ENCODE measurements around the gene DHRSX. TPM values are rescaled to one million over a fixed set of nuclear protein-coding genes. Genes with fewer than 3 reads are reported as not detected.
"Not testable (repeated sequence)": the region's sequence is repeated elsewhere in the genome, so short reads cannot be mapped to it uniquely, and the experiment has no call there.

The DHRSX gene
- total RNA-seq, 4 donors from 2014 or later: 4.4 to 23.8 (median 11.3) TPM

DNA sequence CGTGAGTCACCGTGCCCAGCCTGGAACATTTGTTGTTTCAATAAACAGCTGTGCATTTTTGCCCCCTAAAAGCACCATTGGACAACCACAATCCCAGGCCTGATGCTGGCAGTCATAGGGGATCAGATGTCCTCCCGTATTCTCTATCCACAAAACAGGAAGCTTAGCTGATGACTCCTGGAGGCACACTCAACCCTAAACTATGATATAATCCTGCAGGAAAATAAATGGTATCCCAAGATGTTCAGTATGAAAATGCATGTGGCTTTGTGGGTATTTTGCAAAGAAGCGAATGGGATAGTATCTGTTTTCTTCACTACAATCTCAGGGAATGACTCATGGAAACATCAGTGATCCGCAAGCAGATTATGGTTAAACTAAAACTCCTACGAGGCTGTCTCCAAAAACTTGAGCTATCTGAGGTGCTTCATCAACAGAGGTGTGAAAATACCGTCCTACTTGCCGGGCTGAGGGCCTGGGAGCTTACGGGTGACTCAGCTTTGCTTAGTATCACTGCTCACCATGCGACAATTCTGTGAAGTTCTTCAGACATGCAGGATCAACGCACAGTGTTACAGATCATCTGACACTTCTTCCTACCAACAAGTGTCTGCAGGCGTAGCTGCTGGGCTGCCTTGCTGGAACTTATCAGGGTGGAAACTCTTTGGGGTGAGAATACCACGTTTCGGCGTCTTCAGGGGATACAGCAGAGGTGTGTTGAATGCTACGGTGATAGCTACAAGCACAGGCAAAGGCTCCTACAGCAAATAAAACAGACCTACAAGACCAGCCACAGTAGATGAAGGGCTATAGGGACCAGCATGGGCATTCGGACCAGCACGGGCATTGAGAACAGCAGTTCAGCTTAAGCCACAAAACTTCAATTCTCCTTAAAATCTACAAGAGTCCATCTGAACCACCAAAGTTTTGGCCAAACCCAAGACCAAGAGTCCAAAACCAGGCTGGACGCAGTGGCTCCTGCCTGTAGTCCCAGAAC is 148.5 kb downstream of the DHRSX start:
- H3K4me3 ChIP-seq: no peak overlapping the region
- H3K36me3 ChIP-seq: no peaks in the 10 kb centered on the region
- TF ChIP-seq, protein P1, sequence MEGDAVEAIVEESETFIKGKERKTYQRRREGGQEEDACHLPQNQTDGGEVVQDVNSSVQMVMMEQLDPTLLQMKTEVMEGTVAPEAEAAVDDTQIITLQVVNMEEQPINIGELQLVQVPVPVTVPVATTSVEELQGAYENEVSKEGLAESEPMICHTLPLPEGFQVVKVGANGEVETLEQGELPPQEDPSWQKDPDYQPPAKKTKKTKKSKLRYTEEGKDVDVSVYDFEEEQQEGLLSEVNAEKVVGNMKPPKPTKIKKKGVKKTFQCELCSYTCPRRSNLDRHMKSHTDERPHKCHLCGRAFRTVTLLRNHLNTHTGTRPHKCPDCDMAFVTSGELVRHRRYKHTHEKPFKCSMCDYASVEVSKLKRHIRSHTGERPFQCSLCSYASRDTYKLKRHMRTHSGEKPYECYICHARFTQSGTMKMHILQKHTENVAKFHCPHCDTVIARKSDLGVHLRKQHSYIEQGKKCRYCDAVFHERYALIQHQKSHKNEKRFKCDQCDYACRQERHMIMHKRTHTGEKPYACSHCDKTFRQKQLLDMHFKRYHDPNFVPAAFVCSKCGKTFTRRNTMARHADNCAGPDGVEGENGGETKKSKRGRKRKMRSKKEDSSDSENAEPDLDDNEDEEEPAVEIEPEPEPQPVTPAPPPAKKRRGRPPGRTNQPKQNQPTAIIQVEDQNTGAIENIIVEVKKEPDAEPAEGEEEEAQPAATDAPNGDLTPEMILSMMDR (IDR thresholded peaks at IDR 0.05): no peak
- TF ChIP-seq POLR2A (IDR thresholded peaks at IDR 0.05): no peak
- intact Hi-C loops (cut with DNase I; ENCODE audit: low total_unique reads): no loop called here
- H3K9me3 ChIP-seq: no peaks in the 10 kb centered on the region
- H3K4me1 ChIP-seq: no peaks in the 10 kb centered on the region
- H3K27me3 ChIP-seq: no peaks in the 10 kb centered on the region
- no peak for DNase-seq
- no peak overlapping the region for H3K27ac ChIP-seq

DNA sequence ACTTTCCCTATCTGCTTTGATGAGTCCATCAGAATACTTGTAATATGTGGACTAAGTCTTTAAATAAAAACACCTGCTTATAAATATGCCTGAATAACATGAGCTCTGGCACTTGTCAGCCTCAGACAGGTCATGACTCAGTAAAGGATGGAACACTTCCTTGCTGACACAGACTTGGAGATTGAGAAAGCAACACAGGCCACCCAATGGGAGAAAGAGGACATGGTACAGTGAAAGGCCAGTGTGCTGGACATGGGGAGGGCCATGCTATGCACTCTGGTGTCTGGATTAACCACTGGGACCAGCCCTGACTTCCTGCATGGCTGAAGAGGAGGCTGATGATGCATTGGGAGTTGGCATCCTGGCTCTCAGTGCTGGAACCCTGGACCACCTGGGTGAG is 149.5 kb downstream of the DHRSX start:
- intact Hi-C loops (cut with DNase I; ENCODE audit: low total_unique reads): no loop called here
- Histone ChIP-seq H3K27me3 (no peaks in the 10 kb centered on the region), H3K27ac (no peak overlapping the region), H3K9me3 (no peaks in the 10 kb centered on the region), H3K36me3 (no peaks in the 10 kb centered on the region), H3K4me3 (no peak overlapping the region), H3K4me1 (no peaks in the 10 kb centered on the region)
- no peak for TF ChIP-seq POLR2A (IDR thresholded peaks at IDR 0.05)
- TF ChIP-seq, protein P1 (IDR thresholded peaks at IDR 0.05): no peak
- peak in 1 of 2 donors; percentile 26 for DNase-seq

DNA sequence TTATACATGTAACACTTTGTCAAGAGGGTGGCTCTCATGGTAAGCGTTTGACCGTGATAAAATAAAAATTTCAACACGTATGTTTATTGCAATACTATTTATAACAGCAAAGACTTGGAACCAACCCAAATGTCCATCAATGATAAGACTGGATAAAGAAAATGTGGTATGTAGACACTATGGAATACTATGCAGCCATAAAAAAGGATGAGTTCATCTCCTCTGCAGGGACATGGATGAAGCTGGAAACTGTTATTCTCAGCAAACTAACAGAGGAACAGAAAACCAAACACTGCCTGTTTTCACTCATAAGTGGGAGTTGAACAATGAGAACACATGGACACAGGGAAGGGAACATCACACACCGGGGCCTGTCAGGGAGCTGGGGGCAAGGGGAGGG is 150.1 kb downstream of the DHRSX start:
- DNase-seq; H3K4me1 ChIP-seq; H3K4me3 ChIP-seq; H3K27ac ChIP-seq; H3K9me3 ChIP-seq; H3K27me3 ChIP-seq; H3K36me3 ChIP-seq; intact Hi-C loops (cut with DNase I; ENCODE audit: low total_unique reads): not testable (repeated sequence)

DNA sequence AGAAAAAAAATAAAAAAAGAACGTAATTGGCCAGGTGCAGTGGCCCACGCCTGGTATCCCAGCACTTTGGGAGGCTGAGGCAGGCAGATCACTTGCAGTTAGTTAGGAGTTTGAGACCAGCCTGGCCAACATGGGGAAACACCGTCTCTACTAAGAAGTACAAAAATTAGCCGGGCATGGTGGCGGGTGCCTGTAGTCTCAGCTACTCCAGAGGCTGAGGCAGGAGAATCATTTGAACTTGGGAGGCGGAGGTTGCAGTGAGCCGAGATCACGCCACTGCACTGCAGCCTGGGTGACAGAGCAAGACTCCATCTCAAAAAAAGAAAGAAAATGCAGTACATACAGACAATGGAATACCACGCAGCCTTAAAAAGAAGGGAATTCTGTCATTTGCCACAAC is 150.7 kb downstream of the DHRSX start:
- DNase-seq; H3K36me3 ChIP-seq; intact Hi-C loops (cut with DNase I; ENCODE audit: low total_unique reads); H3K4me1 ChIP-seq; H3K4me3 ChIP-seq; H3K27ac ChIP-seq; H3K27me3 ChIP-seq; H3K9me3 ChIP-seq: not testable (repeated sequence)

DNA sequence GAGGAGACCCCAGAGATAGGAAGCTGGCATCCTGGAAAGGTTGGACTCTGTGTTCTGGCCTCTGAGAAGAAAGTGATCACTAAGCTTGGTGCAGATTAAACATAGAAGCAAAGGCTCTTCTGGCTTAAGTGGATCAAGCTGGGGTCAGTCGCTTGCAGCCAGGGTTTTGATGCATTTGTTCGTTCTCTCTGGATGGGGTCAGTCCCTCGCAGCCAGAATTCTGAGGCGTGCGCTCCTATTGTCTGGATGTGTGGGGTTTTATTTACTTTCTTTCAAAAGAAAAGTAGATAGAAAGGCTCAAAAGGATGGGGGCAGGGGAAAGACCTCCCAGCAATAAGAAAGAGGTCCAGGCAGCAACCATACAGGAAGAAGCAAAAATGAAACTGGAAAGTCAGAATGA is 152.6 kb downstream of the DHRSX start:
- no peak overlapping the region for H3K27ac ChIP-seq
- TF ChIP-seq POLR2A (IDR thresholded peaks at IDR 0.05): no peak
- TF ChIP-seq, protein P1 (IDR thresholded peaks at IDR 0.05): no peak
- intact Hi-C loops (cut with DNase I; ENCODE audit: low total_unique reads): no loop called here

DNA sequence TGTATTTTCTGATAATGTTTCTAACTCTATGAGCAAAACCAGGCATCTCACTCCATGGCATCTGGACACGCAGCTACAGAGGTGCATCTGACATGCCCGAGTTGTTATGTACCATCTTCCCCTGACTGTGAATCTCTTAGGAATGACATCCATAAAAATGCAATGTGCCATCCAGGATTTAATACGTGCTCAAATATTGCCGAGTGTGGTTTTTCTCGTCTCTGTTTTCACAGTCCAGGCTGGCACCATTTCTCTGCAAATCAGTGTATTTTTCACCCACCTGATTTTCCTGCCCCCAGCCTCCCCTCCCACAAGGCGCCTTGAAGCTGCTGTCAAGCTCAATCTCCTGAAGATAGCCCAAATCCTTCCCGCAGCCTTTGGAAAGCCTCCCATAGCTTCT is 154.6 kb downstream of the DHRSX start:
- Histone ChIP-seq H3K4me3 (no peak overlapping the region), H3K36me3 (no peaks in the 10 kb centered on the region), H3K27ac (no peak overlapping the region), H3K9me3 (no peaks in the 10 kb centered on the region), H3K27me3 (no peaks in the 10 kb centered on the region), H3K4me1 (no peaks in the 10 kb centered on the region)
- DNase-seq: no peak
- intact Hi-C loops (cut with DNase I; ENCODE audit: low total_unique reads): no loop called here
- no peak for TF ChIP-seq POLR2A (IDR thresholded peaks at IDR 0.05)
- TF ChIP-seq, protein P1 (IDR thresholded peaks at IDR 0.05): no peak

More for the DNA sequence above, 152.6 kb downstream of the DHRSX start:
- Histone ChIP-seq H3K4me3 (no peak overlapping the region), H3K9me3 (no peaks in the 10 kb centered on the region), H3K27me3 (no peaks in the 10 kb centered on the region), H3K36me3 (no peaks in the 10 kb centered on the region), H3K4me1 (no peaks in the 10 kb centered on the region)
- DNase-seq: no peak
